ENCODE measurements around the gene RHNO1.
"Not testable (repeated sequence)": the region's sequence is repeated elsewhere in the genome, so short reads cannot be mapped to it uniquely, and the experiment has no call there.

Gene RHNO1

GRCh38 chr12:2854669-2855453, 22.2 kb upstream of the RHNO1 start:
- Mint-ChIP-seq H3K4me1 (peaks cover 3% of the 10 kb centered on the region), H3K36me3 (peaks cover 1% of the 10 kb centered on the region), H3K27ac (no peak overlapping the region), H3K27me3 (no peaks in the 10 kb centered on the region), H3K9me3 (no peaks in the 10 kb centered on the region), H3K4me3 (no peak overlapping the region)

DNA sequence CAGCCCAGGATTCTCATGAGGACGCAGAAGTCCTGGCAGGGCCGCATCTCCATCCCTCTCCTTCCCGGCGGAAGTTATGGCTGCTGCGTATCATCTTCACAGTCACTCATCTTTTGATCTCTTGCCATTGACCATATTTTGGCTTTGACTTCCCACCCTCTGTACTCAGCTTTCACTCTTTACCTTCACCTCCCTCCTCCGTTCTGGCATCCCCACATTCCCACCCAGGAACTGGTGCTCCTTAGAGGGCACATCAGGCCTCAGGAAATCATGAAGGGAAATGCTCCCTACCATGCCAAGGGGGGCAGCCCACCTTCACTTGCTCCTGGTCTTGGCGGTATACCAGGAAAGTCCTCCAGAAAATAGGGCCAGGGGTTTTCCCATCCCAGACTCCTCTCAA, 21.5 kb upstream of the RHNO1 start:
- H3K27me3 Mint-ChIP-seq: no peaks in the 10 kb centered on the region
- no peak overlapping the region for H3K27ac Mint-ChIP-seq
- peaks cover 3% of the 10 kb centered on the region for H3K4me1 Mint-ChIP-seq
- H3K36me3 Mint-ChIP-seq: peaks cover 1% of the 10 kb centered on the region
- no peaks in the 10 kb centered on the region for H3K9me3 Mint-ChIP-seq
- no peak overlapping the region for H3K4me3 Mint-ChIP-seq

DNA sequence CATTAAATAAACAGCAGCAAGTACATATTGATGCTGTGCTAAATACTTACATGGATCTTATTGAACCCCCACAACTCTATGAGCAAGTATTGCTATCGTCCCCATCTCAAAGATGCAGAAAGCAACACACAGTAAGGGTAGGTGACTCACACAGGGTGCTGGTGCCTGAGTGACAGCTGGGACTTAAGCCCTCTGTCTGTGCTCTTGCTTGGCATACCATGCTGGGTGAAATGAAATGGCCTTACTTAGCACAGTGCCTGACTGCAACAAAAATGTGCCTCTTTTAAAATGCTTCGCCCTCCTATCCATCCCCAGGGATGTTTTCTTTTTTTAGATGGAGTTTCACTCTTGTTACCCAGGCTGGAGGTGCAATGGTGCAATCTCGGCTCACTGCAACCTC, 21.0 kb upstream of the RHNO1 start:
- H3K4me3 Mint-ChIP-seq: no peak overlapping the region
- peak overlapping the region; percentile 63 for H3K27ac Mint-ChIP-seq
- peaks cover 3% of the 10 kb centered on the region for H3K4me1 Mint-ChIP-seq
- no peaks in the 10 kb centered on the region for H3K9me3 Mint-ChIP-seq
- H3K27me3 Mint-ChIP-seq: no peaks in the 10 kb centered on the region
- H3K36me3 Mint-ChIP-seq: peaks cover 1% of the 10 kb centered on the region

DNA sequence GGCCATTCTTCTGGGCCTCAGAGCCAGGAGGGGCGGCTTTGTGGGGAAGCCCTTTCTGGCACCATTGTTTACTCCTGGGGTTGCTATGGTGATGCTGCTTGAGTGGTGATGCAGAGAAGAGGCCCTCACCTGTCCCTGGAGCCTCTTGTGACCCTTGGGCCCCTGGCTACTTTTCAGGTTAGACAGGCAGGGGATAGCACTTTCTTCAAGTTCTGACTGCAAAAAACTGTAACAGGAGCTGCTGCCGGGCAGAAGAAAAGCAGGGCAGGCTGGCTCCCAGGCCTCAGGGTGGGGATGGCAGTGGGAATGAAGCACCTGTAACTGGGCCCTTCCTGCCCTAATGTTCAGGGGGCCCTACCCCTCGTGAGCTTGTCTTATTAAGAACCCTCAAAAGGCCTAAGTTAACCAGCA, 20.0 kb upstream of the RHNO1 start, which contains the start of gene TEX52:
TEX52 (minus strand) TSS at position 19 of the 411 bp plus-strand sequence; CDS start at position 6, 13 bp downstream.
- Mint-ChIP-seq H3K36me3 (peaks cover 1% of the 10 kb centered on the region), H3K27me3 (no peaks in the 10 kb centered on the region), H3K4me1 (peaks cover 3% of the 10 kb centered on the region), H3K4me3 (no peak within 1 kb of the TSS), H3K9me3 (no peaks in the 10 kb centered on the region), H3K27ac (peak within 1 kb of the TSS; percentile 63)

DNA sequence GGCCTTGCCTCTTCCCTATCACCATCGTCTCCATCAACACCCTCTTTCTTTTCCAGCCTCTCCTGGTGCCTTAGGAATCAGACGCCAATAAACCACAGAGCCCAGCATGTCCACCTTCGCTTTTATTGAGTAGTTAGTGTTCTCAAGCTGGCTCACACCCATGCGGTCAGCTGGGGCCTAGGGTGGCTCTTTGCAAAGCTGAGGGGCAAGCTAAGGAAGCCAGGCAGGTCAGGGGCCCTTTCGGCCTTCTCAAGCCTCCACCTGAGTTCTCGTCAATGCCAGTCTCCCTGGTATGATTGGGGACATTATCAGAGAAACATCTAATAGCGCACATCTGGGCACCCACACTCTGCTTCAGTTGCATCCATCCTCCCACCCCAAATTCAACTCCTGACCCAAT, 19.4 kb upstream of the RHNO1 start:
- peaks cover 3% of the 10 kb centered on the region for H3K4me1 Mint-ChIP-seq
- peaks cover 1% of the 10 kb centered on the region for H3K36me3 Mint-ChIP-seq
- H3K27ac Mint-ChIP-seq: no peak overlapping the region
- no peak overlapping the region for H3K4me3 Mint-ChIP-seq
- H3K27me3 Mint-ChIP-seq: no peaks in the 10 kb centered on the region
- H3K9me3 Mint-ChIP-seq: no peaks in the 10 kb centered on the region

GRCh38 chr12:2858334-2858733, 18.7 kb upstream of the RHNO1 start:
- H3K27ac Mint-ChIP-seq: no peak overlapping the region
- no peak overlapping the region for H3K4me3 Mint-ChIP-seq
- no peaks in the 10 kb centered on the region for H3K9me3 Mint-ChIP-seq
- H3K36me3 Mint-ChIP-seq: peaks cover 1% of the 10 kb centered on the region
- H3K27me3 Mint-ChIP-seq: no peaks in the 10 kb centered on the region
- H3K4me1 Mint-ChIP-seq: peaks cover 3% of the 10 kb centered on the region

DNA sequence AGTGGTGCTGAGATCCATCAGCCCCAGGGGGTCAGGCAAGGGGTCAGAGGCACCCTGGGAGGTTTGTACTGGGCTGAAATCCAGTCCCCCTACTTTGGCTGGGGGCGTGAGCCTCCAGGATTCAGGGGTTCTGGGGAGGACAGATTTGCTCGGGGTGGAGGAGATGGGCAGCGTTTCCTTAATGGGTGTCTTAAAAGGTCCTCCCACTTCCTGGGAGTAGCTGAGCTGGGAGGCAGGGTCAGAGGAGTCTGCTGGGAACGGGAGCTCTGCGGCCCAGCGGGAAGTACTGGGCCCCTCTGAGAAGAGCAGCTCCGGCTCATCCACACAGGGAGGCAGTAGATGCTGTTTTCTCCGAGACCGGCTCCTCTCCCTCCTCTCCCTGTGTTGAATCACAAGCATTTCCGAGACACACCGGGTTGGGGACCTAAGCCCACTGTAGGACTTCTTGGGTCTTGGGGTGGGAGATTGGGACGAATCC, 18.0 kb upstream of the RHNO1 start:
- Mint-ChIP-seq H3K4me3 (no peak overlapping the region), H3K27ac (no peak overlapping the region), H3K27me3 (no peaks in the 10 kb centered on the region), H3K9me3 (no peaks in the 10 kb centered on the region), H3K36me3 (peaks cover 2% of the 10 kb centered on the region), H3K4me1 (no peaks in the 10 kb centered on the region)

DNA sequence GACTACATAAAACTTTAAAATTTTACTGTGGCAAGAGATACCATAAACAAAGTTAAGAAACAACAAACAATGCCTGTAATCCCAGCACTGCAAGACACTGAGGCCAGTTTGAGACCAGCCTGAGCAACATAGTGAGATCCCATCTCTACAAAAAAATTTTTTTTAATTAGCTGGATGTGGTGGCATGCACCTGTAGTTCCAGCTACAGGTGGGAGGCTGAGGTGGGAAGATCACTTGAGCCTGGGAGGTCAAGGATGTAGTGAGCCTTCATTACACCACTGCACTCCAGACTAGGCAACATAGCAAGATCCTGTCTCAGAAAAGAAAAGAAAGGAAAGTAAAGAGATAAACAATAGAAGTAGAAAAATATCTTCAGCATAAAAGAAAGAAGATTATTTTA, 16.9 kb upstream of the RHNO1 start:
- Mint-ChIP-seq H3K4me3 (no peak overlapping the region), H3K9me3 (no peaks in the 10 kb centered on the region), H3K36me3 (peaks cover 2% of the 10 kb centered on the region), H3K27me3 (no peaks in the 10 kb centered on the region), H3K4me1 (no peaks in the 10 kb centered on the region), H3K27ac (no peak overlapping the region)

GRCh38 chr12:2862876-2863275, 14.1 kb upstream of the RHNO1 start:
- Mint-ChIP-seq H3K27ac (no peak overlapping the region), H3K9me3 (no peaks in the 10 kb centered on the region), H3K36me3 (peaks cover 1% of the 10 kb centered on the region), H3K4me1 (no peaks in the 10 kb centered on the region), H3K27me3 (no peaks in the 10 kb centered on the region), H3K4me3 (no peak overlapping the region)

- H3K27ac Mint-ChIP-seq: not testable (repeated sequence)
These were observed 13.6 kb upstream of the RHNO1 start for GRCh38 chr12:2863402-2863801.

GRCh38 chr12:2864198-2864597, 12.8 kb upstream of the RHNO1 start:
- no peaks in the 10 kb centered on the region for H3K9me3 Mint-ChIP-seq
- H3K4me3 Mint-ChIP-seq: no peak overlapping the region
- no peaks in the 10 kb centered on the region for H3K27me3 Mint-ChIP-seq
- H3K4me1 Mint-ChIP-seq: peaks cover 6% of the 10 kb centered on the region
- no peak overlapping the region for H3K27ac Mint-ChIP-seq
- peaks cover 1% of the 10 kb centered on the region for H3K36me3 Mint-ChIP-seq

More at GRCh38 chr12:2863402-2863801, 13.6 kb upstream of the RHNO1 start:
- not testable (repeated sequence) for H3K36me3 Mint-ChIP-seq, H3K4me3 Mint-ChIP-seq, H3K27me3 Mint-ChIP-seq, H3K9me3 Mint-ChIP-seq, H3K4me1 Mint-ChIP-seq

DNA sequence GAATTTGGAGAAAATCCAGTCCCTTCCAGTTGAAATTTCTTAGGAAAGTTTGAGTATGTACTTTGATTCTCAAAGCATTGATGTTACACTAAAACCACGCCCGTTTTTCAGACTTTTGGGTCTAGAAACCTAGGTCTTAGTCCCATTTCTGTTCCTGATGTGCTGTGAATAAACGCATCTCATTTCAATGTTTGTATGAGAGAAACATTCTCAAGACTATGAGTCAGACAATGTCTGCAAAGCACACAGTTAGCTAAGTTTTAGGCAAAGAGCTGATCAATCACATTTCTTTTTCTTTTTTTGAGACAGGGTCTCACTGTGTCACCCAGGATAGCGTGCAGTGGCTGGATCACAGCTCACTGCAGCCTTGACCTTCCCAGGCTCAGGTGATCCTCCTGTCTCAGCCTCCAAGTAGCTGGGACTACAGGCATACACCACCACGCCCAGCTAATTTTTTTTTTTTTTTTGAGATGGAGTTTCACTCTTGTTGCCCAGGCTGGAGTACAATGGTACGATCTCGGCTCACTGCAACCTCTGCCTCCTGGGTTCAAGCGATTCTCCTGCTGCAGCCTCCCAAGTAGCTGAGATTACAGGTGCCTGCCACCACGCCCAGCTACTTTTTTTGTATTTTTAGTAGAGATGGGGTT, 7.9 kb upstream of the RHNO1 start:
- not testable (repeated sequence) for H3K27ac Mint-ChIP-seq, H3K27me3 Mint-ChIP-seq, H3K4me3 Mint-ChIP-seq, H3K9me3 Mint-ChIP-seq, H3K36me3 Mint-ChIP-seq, H3K4me1 Mint-ChIP-seq

GRCh38 chr12:2876431-2877046, 484 bp upstream of the RHNO1 start:
- peaks cover 3% of the 10 kb centered on the region for H3K36me3 Mint-ChIP-seq
- H3K4me3 Mint-ChIP-seq: peak overlapping the region; percentile 82
- H3K27ac Mint-ChIP-seq: no peak overlapping the region
- no peaks in the 10 kb centered on the region for H3K9me3 Mint-ChIP-seq
- H3K27me3 Mint-ChIP-seq: no peaks in the 10 kb centered on the region
- peaks cover 40% of the 10 kb centered on the region for H3K4me1 Mint-ChIP-seq

- peaks cover 44% of the 10 kb centered on the region for H3K4me1 Mint-ChIP-seq
- H3K27ac Mint-ChIP-seq: peak overlapping the region; percentile 99
- H3K9me3 Mint-ChIP-seq: no peaks in the 10 kb centered on the region
- peaks cover 3% of the 10 kb centered on the region for H3K36me3 Mint-ChIP-seq
- peak overlapping the region; percentile 99 for H3K4me3 Mint-ChIP-seq
- H3K27me3 Mint-ChIP-seq: no peaks in the 10 kb centered on the region
These were observed 1.1 kb downstream of the RHNO1 start for GRCh38 chr12:2877953-2878732.

GRCh38 chr12:2879853-2880252, 2.8 kb downstream of the RHNO1 start:
- Mint-ChIP-seq H3K27me3 (no peaks in the 10 kb centered on the region), H3K36me3 (peaks cover 3% of the 10 kb centered on the region), H3K4me3 (peak overlapping the region; percentile 73), H3K4me1 (peaks cover 48% of the 10 kb centered on the region), H3K27ac (peak overlapping the region; percentile 82), H3K9me3 (no peaks in the 10 kb centered on the region)

All from activated naive CD4-positive, alpha-beta T cell treated with anti-CD3 and anti-CD28 coated beads, Interleukin-2, amount 50 U/mL, for 24 hours (primary cell).